HEK293 (cell line): ENCODE results near the gene GMDS.

Experiments
- BCL6B ChIP-seq: fragments of 450-650 bp; formaldehyde crosslinking; IDR thresholded peaks from 2 replicates; pipeline ENCODE4 v1.5.1; 2017; ENCODE audit warnings: missing biosample characterization, missing genetic modification characterization
- CTCF ChIP-seq: fragments of 450-650 bp; formaldehyde crosslinking; IDR thresholded peaks from 2 replicates; pipeline ENCODE4 v1.5.1; 2016; ENCODE audit warnings: missing biosample characterization, missing genetic modification characterization
- FEZF1 ChIP-seq: fragments of 450-650 bp; formaldehyde crosslinking; IDR thresholded peaks from 2 replicates; pipeline ENCODE4 v1.5.1; 2016; ENCODE audit warnings: missing biosample characterization, missing genetic modification characterization
- HOXA7 ChIP-seq: sonication (generic); formaldehyde crosslinking; IDR thresholded peaks from 2 replicates; pipeline ENCODE4 v1.8.1; 2022; ENCODE audit warnings: missing genetic modification reagents, borderline replicate concordance
- KLF7 ChIP-seq: fragments of 450-650 bp; formaldehyde crosslinking; IDR thresholded peaks from 2 replicates; pipeline ENCODE4 v1.5.1; 2016; ENCODE audit warnings: missing biosample characterization, missing genetic modification characterization, borderline replicate concordance
- PRDM4 ChIP-seq: fragments of 450-650 bp; formaldehyde crosslinking; IDR thresholded peaks from 2 replicates; pipeline ENCODE4 v1.5.1; 2017; ENCODE audit warnings: missing biosample characterization, missing genetic modification characterization
- SALL2 ChIP-seq: fragments of 450-650 bp; formaldehyde crosslinking; IDR thresholded peaks from 2 replicates; pipeline ENCODE4 v1.5.0; 2017; ENCODE audit warnings: missing biosample characterization, mild to moderate bottlenecking, missing genetic modification characterization, borderline replicate concordance
- SETDB1 ChIP-seq: IDR thresholded peaks from one replicate; pipeline ENCODE4 v1.6.1; 2017; ENCODE audit warnings: mild to moderate bottlenecking, low read length, moderate library complexity, mixed read lengths; ENCODE audit not compliant: insufficient read length
- SP3 ChIP-seq: fragments of 450-650 bp; formaldehyde crosslinking; IDR thresholded peaks from 2 replicates; pipeline ENCODE4 v1.5.1; 2016; ENCODE audit warnings: missing biosample characterization, missing genetic modification characterization
- WT1 ChIP-seq: fragments of 450-650 bp; formaldehyde crosslinking; IDR thresholded peaks from 2 replicates; pipeline ENCODE4 v1.5.1; 2016; ENCODE audit warnings: missing biosample characterization, missing genetic modification characterization
- ZFP69B ChIP-seq: fragments of 450-650 bp; formaldehyde crosslinking; IDR thresholded peaks from 2 replicates; pipeline ENCODE4 v1.5.1; 2016; ENCODE audit warnings: missing biosample characterization, missing genetic modification characterization
- ZNF140 ChIP-seq: fragments of 450-650 bp; formaldehyde crosslinking; IDR thresholded peaks from 2 replicates; pipeline ENCODE4 v1.5.1; 2016; ENCODE audit warnings: missing biosample characterization, missing genetic modification characterization
- ZNF221 ChIP-seq: fragments of 450-650 bp; formaldehyde crosslinking; IDR thresholded peaks from 2 replicates; pipeline ENCODE4 v1.5.1; 2017; ENCODE audit warnings: missing biosample characterization, missing genetic modification characterization, borderline replicate concordance
- ZNF248 ChIP-seq: fragments of 450-650 bp; formaldehyde crosslinking; IDR thresholded peaks from 2 replicates; pipeline ENCODE4 v1.5.1; 2017; ENCODE audit warnings: missing biosample characterization, missing genetic modification characterization
- ZNF274 ChIP-seq, 2 experiments: fragments of 200-500 bp in 1 of 2; fragments of 450-650 bp in 1 of 2; sonication (Bioruptor generic) in 1 of 2; formaldehyde crosslinking in 1 of 2; IDR thresholded peaks; 2 replicates each; pipeline versions ENCODE4 v1.5.1 to v1.6.1; 2014 to 2016; ENCODE audit warnings: borderline replicate concordance in 1 of 2, inconsistent platforms in 1 of 2, low read length in 1 of 2, missing biosample characterization in 1 of 2, missing genetic modification characterization in 1 of 2
- ZNF426 ChIP-seq: fragments of 450-650 bp; formaldehyde crosslinking; IDR thresholded peaks from 2 replicates; pipeline ENCODE4 v1.5.1; 2017; ENCODE audit warnings: missing biosample characterization, missing genetic modification characterization, mild to moderate bottlenecking, inconsistent platforms, moderate library complexity
- ZNF433 ChIP-seq: fragments of 450-650 bp; formaldehyde crosslinking; IDR thresholded peaks from 2 replicates; pipeline ENCODE4 v1.5.1; 2016; ENCODE audit warnings: missing biosample characterization, missing genetic modification characterization, low read depth
- ZNF501 ChIP-seq: fragments of 450-650 bp; formaldehyde crosslinking; IDR thresholded peaks from 2 replicates; pipeline ENCODE4 v1.5.1; 2016; ENCODE audit warnings: missing biosample characterization, missing genetic modification characterization
- ZNF561 ChIP-seq: fragments of 450-650 bp; IDR thresholded peaks from 2 replicates; pipeline ENCODE4 v1.5.1; 2018; ENCODE audit warnings: missing biosample characterization, missing genetic modification characterization, borderline replicate concordance
- ZNF600 ChIP-seq: fragments of 450-650 bp; formaldehyde crosslinking; IDR thresholded peaks from 2 replicates; pipeline ENCODE4 v1.5.1; 2016; ENCODE audit warnings: missing biosample characterization, missing genetic modification characterization
- ZNF624 ChIP-seq: fragments of 450-650 bp; formaldehyde crosslinking; IDR thresholded peaks from 2 replicates; pipeline ENCODE4 v1.5.1; 2017; ENCODE audit warnings: missing biosample characterization, missing genetic modification characterization
- ZNF791 ChIP-seq: fragments of 450-650 bp; formaldehyde crosslinking; IDR thresholded peaks from 2 replicates; pipeline ENCODE4 v1.5.1; 2016; ENCODE audit warnings: missing biosample characterization, missing genetic modification characterization
- ZSCAN16 ChIP-seq: fragments of 450-650 bp; formaldehyde crosslinking; IDR thresholded peaks from 2 replicates; pipeline ENCODE4 v1.5.1; 2016; ENCODE audit warnings: missing biosample characterization, missing genetic modification characterization
- TF ChIP-seq, protein P1 (sequence below): fragments of 450-650 bp; formaldehyde crosslinking; IDR thresholded peaks from 2 replicates; pipeline ENCODE4 v1.5.1; 2017; ENCODE audit warnings: missing biosample characterization, missing genetic modification characterization
- TF ChIP-seq, protein P2 (sequence below): fragments of 450-650 bp; formaldehyde crosslinking; IDR thresholded peaks from 2 replicates; pipeline ENCODE4 v1.5.1; 2016; ENCODE audit warnings: missing biosample characterization, missing genetic modification characterization
- TF ChIP-seq, protein P3 (sequence below): fragments of 450-650 bp; formaldehyde crosslinking; IDR thresholded peaks from 2 replicates; pipeline ENCODE4 v1.5.1; 2016; ENCODE audit warnings: missing biosample characterization, missing genetic modification characterization
- TF ChIP-seq, protein P4 (sequence below): fragments of 450-650 bp; formaldehyde crosslinking; IDR thresholded peaks from 2 replicates; pipeline ENCODE4 v1.5.0; 2017; ENCODE audit warnings: missing biosample characterization, missing genetic modification characterization, borderline replicate concordance

GMDS gene

GRCh38 chr6:1667012-1667804 lies 578.2 kb downstream of the GMDS start (continued):
- TF ChIP-seq BCL6B (tag by site-specific recombination) (no peak), ZNF140 (tag by site-specific recombination) (no peak), WT1 (tag by site-specific recombination) (peak; percentile 79), ZNF791 (tag by site-specific recombination) (no peak), ZNF501 (tag by site-specific recombination) (no peak), ZNF624 (no peak), SALL2 (tag by site-specific recombination) (no peak), ZFP69B (tag by site-specific recombination) (peak; percentile 68), SP3 (no peak), ZNF248 (tag by site-specific recombination) (no peak), HOXA7 (CRISPR knock-in tag) (no peak), FEZF1 (tag by site-specific recombination) (peak; percentile 100), ZNF274 (IDR thresholded peaks at IDR 0.05; ENCODE audit: low read length) (no peak), ZNF274 (tag by site-specific recombination; IDR thresholded peaks at IDR 0.05; ENCODE audit: borderline replicate concordance) (no peak), ZSCAN16 (tag by site-specific recombination) (no peak), KLF7 (tag by site-specific recombination) (peak; percentile 65; the same call in 1 of the 2 replicates), PRDM4 (tag by site-specific recombination) (peak; percentile 79), ZNF600 (tag by site-specific recombination) (no peak), SETDB1 (no peak), ZNF426 (tag by site-specific recombination) (no peak), ZNF561 (tag by site-specific recombination) (peak; percentile 93), ZNF221 (tag by site-specific recombination) (no peak), ZNF433 (tag by site-specific recombination) (no peak), CTCF (no peak)
- TF ChIP-seq, protein P1, sequence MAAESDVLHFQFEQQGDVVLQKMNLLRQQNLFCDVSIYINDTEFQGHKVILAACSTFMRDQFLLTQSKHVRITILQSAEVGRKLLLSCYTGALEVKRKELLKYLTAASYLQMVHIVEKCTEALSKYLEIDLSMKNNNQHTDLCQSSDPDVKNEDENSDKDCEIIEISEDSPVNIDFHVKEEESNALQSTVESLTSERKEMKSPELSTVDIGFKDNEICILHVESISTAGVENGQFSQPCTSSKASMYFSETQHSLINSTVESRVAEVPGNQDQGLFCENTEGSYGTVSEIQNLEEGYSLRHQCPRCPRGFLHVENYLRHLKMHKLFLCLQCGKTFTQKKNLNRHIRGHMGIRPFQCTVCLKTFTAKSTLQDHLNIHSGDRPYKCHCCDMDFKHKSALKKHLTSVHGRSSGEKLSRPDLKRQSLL (tag by site-specific recombination): peak; percentile 50; the same call in 1 of the 2 replicates
- TF ChIP-seq, protein P2, sequence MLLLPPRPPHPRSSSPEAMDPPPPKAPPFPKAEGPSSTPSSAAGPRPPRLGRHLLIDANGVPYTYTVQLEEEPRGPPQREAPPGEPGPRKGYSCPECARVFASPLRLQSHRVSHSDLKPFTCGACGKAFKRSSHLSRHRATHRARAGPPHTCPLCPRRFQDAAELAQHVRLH (tag by site-specific recombination): peak; percentile 96
- TF ChIP-seq, protein P3, sequence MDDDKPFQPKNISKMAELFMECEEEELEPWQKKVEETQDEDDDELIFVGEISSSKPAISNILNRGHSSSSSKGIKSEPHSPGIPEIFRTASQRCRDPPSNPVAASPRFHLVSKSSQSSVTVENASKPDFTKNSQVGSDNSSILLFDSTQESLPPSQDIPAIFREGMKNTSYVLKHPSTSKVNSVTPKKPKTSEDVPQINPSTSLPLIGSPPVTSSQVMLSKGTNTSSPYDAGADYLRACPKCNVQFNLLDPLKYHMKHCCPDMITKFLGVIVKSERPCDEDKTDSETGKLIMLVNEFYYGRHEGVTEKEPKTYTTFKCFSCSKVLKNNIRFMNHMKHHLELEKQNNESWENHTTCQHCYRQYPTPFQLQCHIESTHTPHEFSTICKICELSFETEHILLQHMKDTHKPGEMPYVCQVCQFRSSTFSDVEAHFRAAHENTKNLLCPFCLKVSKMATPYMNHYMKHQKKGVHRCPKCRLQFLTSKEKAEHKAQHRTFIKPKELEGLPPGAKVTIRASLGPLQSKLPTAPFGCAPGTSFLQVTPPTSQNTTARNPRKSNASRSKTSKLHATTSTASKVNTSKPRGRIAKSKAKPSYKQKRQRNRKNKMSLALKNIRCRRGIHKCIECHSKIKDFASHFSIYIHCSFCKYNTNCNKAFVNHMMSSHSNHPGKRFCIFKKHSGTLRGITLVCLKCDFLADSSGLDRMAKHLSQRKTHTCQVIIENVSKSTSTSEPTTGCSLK: no peak
- TF ChIP-seq, protein P4, sequence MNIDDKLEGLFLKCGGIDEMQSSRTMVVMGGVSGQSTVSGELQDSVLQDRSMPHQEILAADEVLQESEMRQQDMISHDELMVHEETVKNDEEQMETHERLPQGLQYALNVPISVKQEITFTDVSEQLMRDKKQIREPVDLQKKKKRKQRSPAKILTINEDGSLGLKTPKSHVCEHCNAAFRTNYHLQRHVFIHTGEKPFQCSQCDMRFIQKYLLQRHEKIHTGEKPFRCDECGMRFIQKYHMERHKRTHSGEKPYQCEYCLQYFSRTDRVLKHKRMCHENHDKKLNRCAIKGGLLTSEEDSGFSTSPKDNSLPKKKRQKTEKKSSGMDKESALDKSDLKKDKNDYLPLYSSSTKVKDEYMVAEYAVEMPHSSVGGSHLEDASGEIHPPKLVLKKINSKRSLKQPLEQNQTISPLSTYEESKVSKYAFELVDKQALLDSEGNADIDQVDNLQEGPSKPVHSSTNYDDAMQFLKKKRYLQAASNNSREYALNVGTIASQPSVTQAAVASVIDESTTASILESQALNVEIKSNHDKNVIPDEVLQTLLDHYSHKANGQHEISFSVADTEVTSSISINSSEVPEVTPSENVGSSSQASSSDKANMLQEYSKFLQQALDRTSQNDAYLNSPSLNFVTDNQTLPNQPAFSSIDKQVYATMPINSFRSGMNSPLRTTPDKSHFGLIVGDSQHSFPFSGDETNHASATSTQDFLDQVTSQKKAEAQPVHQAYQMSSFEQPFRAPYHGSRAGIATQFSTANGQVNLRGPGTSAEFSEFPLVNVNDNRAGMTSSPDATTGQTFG (tag by site-specific recombination): no peak
